ENCODE measurements around the gene BCL11A.

GRCh38 chr2:60439219-60439974 lies 114.1 kb downstream of the BCL11A start:
- TF ChIP-seq POLR2A (IDR thresholded peaks at IDR 0.05) (no peak), CTCF (IDR thresholded peaks at IDR 0.05) (no peak)
